KBM-7 (cell line): ENCODE data around the gene AARS1.
A peak's percentile ranks its signal among the peaks of the same experiment; 100 is the strongest.
"Not testable (repeated sequence)": the region's sequence is repeated elsewhere in the genome, so short reads cannot be mapped to it uniquely, and the experiment has no call there.

Source experiments
- DNase-seq: peaks from one replicate; pipeline ENCODE4 v3.0.0-alpha.2; 2015
- in situ Hi-C: fragments of 300-500 bp; cut with MboI; formaldehyde crosslinking; loops from 2 replicates; pipeline ENCODE4 v1.14.3; 2020; ENCODE audit warnings: low sequenced_read_pairs, low pct_unique_long_range_greater_than_20kb, mixed read lengths

AARS1 gene

DNA sequence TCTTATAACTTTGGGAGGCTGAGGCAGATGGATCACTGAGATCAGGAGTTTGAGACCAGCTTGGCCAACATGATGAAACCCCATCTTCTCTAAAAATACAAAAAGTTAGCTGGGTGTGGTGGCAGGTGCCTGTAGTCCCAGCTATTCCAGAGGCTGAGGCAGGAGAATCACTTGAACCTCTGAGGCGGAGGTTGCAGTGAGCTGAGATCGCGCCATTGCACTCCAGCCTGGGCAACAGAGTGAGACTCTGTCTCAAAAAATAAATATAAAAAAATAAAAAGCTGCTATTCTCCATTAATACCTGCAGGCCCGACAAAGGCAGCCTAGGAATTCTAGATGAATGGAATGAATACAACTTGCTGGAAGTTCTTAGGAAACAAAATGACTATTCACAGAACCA, 39.6 kb downstream of the AARS1 start:
- in situ Hi-C loops, DNase-seq: not testable (repeated sequence)

DNA sequence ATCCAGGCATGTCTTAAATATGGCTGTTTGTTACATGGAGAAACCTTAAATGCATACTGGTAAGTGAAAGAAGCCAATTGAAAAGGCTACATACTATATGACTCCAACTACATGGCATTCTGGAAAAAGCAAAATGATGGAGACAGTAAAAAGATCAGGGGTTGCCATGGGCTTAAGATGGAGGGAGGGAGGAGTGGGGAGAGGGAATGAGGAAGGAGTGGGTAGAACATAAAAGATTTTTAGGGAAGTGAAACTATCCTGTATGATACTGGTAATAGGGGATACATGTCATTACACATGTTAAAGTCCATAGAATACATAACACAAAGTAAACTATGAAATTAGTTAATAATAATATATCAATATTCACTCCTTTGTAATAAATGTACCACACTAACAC, 50.5 kb downstream of the AARS1 start:
- in situ Hi-C loops: not testable (repeated sequence)
- DNase-seq: peak; percentile 35

DNA sequence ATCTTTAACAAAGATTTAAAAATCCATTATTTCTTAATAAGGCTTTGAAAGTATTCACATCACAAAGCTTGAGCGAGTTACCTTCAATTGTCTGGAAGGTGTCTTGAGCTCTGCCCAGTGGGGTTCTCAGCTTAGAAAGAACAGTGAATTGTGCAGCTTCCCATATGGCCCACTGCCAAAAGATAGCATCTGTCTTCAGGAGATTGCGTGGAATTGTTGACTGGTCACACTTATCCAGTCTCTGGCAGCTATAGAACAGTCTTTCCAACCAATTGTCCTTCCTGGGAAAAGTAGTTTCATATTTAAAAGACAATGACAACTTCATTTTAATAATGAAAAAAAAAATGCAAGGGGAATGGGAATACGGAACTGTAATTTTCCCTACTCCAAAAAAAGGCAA, 57.5 kb downstream of the AARS1 start:
- DNase-seq, in situ Hi-C loops: not testable (repeated sequence)

DNA sequence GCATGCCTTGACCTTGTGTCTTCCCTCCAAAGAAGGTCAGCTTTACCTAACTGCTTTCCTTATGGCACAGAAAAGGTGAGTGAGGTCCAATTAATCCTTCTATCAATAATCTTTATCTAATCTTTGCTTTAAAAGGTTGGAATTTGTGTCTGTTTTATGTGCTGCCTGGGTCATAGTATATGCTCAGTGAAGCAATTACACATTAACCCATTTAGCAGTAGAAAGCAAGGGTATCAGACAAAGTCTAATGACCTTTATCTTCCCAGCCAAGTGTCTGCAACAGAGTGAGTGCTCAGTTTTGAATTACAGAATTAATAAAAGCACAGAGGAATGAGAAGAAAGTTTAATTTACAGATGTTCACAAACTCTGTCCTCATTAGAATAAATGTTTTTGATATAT, 63.3 kb downstream of the AARS1 start:
- in situ Hi-C loops, DNase-seq: not testable (repeated sequence)

DNA sequence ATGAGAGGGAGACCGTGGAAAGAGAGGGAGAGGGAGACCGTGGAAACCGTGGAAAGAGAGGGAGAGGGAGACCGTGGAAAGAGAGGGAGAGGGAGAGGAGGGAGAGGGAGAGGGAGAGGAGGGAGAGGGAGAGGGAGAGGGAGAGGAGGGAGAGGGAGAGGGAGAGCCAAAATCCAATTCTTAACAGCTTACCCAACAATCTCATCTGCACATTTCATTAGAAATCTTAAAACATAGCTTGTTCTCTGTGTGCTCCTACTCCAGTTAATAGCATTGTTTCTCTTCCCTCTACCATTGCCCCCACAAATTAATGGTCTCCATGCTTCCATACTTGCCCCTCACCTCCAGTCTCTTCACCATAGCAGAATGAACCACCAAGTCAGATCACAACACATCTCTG, 63.9 kb downstream of the AARS1 start:
- DNase-seq, in situ Hi-C loops: not testable (repeated sequence)

DNA sequence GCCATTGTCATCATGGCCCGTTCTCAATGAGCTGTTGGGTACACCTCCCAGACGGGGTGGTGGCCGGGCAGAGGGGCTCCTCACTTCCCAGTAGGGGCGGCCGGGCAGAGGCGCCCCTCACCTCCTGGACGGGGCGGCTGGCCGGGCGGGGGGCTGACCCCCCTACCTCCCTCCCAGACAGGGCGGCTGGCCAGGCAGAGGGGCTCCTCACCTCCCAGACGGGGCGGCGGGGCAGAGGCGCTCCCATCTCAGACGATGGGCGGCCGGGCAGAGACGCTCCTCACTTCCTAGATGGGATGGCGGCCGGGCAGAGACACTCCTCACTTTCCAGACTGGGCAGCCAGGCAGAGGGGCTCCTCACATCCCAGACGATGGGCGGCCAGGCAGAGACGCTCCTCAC, 64.7 kb downstream of the AARS1 start:
- in situ Hi-C loops: not testable (repeated sequence)

GRCh38 chr16:70223971-70224513, 65.3 kb downstream of the AARS1 start:
- in situ Hi-C loops: not testable (repeated sequence)

More for the DNA sequence above, 64.7 kb downstream of the AARS1 start:
- not testable (repeated sequence) for DNase-seq

GRCh38 chr16:70223216-70223615, 66.1 kb downstream of the AARS1 start:
- in situ Hi-C loops, DNase-seq: not testable (repeated sequence)

More at GRCh38 chr16:70223971-70224513, 65.3 kb downstream of the AARS1 start:
- not testable (repeated sequence) for DNase-seq

- DNase-seq, in situ Hi-C loops: not testable (repeated sequence)
These were observed 66.7 kb downstream of the AARS1 start for GRCh38 chr16:70222574-70222973.

GRCh38 chr16:70218586-70218985, 70.7 kb downstream of the AARS1 start:
- in situ Hi-C loops, DNase-seq: not testable (repeated sequence)

- in situ Hi-C loops, DNase-seq: not testable (repeated sequence)
These were observed 82.9 kb downstream of the AARS1 start for GRCh38 chr16:70206382-70206781.

DNA sequence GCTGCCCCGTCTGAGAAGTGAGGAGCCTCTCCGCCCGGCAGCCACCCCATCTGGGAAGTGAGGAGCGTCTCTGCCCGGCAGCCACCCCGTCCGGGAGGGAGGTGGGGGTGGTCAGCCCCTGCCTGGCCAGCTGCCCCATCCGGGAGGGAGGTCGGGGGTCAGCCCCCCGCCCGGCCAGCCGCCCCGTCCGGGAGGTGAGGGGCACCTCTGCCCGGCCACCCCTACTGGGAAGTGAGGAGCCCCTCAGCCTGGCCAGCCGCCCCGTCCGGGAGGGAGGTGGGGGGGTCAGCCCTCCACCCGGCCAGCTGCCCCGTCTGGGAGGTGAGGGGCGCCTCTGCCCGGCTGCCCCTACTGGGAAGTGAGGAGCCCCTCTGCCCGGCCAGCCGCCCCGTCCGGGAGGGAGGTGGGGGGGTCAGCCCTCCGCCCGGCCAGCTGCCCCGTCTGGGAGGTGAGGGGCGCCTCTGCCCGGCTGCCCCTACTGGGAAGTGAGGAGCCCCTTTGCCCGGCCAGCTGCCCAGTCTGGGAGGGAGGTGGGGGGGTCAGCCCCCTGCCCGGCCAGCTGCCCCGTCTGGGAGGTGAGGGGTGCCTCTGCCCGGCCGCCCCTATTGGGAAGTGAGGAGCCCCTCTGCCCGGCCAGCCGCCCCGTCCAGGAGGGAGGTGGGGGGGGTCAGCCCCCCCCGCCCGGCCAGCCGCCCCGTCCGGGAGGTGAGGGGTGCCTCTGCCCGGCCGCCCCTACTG, 84.5 kb downstream of the AARS1 start:
- in situ Hi-C loops, DNase-seq: not testable (repeated sequence)

DNA sequence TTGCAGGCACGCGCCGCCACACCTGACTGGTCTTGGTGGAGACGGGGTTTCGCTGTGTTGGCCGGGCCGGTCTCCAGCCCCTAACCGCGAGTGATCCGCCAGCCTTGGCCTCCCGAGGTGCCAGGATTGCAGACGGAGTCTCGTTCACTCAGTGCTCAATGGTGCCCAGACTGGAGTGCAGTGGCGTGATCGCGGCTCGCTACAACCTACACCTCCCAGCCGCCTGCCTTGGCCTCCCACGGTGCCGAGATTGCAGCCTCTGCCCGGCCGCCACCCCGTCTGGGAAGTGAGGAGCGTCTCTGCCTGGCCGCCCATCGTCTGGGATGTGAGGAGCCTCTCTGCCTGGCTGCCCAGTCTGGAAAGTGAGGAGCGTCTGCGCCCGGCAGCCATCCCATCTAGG, 85.3 kb downstream of the AARS1 start:
- in situ Hi-C loops, DNase-seq: not testable (repeated sequence)

GRCh38 chr16:70203508-70203907, 85.8 kb downstream of the AARS1 start:
- in situ Hi-C loops, DNase-seq: not testable (repeated sequence)
